ENCODE results near the gene CYP19A1.

Gene CYP19A1

DNA sequence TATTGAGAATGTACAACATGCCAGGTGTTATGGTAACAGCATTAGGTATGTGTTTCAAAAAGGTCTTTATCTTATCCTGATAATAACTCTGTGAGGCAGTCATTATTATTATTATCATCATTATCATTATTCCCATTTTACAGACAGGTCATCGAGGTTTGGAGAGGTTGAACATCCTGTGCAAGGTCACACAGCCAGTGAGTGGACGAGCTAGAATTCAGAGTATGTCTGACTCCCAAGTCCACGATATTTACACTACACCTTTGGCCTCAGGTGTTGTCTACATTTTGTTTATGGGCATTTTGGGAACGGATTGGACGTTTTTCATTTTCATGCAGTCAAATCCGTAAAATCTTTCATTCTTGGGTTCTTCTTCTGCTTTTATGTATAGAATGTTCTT, 27.0 kb upstream of the CYP19A1 start:
- in situ Hi-C loops (cut with MboI; ENCODE audit: low sequenced_read_pairs) = no loop called here

- in situ Hi-C loops (cut with MboI; ENCODE audit: low sequenced_read_pairs) = no loop called here
These were observed 25.0 kb upstream of the CYP19A1 start for GRCh38 chr15:51363383-51363782.

GRCh38 chr15:51359981-51360380, 21.6 kb upstream of the CYP19A1 start:
- in situ Hi-C loops (cut with MboI; ENCODE audit: low sequenced_read_pairs) = no loop called here

DNA sequence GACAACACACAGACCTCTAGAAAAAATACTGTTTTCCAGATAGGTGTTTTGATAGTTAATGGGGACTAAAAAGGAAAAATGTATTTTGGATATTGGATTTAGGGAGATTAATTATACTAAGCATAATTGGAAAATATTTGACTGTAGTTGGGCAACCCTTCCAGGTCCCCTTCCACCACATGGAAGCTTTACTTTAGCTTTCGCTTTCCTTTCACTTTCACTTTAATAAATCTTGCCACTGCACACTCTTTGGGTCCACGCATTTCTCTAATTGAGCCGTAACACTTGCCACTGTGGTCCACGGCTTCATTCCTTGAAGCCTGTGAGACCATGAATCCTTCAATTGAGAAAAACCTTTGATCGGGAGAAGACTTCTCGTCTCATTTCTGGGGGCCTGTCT, 18.6 kb upstream of the CYP19A1 start:
- in situ Hi-C loops (cut with MboI; ENCODE audit: low sequenced_read_pairs) = no loop called here

- in situ Hi-C loops (cut with MboI; ENCODE audit: low sequenced_read_pairs) = no loop called here
These were observed 17.8 kb upstream of the CYP19A1 start for GRCh38 chr15:51356147-51356546.

DNA sequence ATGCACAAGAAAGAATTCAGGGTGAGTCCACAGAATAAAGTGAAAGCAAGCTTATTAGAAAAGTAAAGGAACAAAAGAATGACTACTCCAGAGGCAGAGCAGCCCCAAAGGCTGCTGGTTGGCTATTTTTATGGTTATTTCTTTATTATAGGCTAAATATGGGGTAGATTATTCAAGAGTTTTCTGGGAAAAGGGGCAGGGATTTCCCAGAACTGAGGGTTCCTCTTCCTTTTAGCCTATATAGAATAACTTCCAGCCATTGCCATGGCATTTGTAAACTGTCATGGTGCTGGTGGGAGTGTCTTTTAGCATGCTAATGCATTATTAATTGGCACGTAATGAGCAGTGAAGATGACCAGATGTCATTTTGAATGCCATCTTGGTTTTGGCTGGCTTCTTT, 16.7 kb upstream of the CYP19A1 start:
- in situ Hi-C loops (cut with MboI; ENCODE audit: low sequenced_read_pairs) = no loop called here

- in situ Hi-C loops (cut with MboI; ENCODE audit: low sequenced_read_pairs) = no loop called here
These were observed 15.6 kb upstream of the CYP19A1 start for GRCh38 chr15:51353976-51354375.

- in situ Hi-C loops (cut with MboI; ENCODE audit: low sequenced_read_pairs) = no loop called here
These were observed 12.3 kb upstream of the CYP19A1 start for GRCh38 chr15:51350723-51351122.

DNA sequence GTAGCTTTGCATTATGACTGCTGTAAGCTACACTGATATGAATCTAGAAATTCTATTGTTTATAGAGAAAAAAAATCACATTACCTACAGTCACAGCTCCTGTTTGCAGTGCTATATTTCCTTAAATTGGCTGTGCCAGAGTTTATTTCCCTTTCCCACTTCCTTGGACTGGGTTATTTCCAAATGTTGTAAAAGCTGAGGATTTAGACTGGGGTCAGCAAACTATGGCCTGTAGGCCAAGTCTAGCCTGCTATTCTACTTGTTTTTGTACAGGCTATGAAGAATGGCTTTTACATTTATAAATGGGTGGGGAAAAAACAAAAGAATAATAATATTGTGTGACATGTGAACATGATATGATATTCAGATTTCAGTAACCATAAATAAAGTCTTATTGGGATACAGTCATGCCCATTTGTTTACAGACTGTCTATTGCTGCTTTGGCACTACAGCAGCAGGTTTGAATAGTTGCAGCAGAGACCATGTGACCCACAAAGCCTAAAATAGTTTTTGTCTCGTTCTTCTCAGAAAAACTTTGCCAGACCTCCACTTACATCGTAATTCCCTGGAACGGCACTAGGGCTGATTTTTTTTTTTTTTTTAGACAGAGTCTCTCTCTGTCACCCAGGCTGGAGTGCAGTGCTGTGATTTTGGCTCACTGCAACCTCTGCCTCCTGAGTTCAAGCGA, 10.9 kb upstream of the CYP19A1 start:
- in situ Hi-C loops (cut with MboI; ENCODE audit: low sequenced_read_pairs) = no loop called here

DNA sequence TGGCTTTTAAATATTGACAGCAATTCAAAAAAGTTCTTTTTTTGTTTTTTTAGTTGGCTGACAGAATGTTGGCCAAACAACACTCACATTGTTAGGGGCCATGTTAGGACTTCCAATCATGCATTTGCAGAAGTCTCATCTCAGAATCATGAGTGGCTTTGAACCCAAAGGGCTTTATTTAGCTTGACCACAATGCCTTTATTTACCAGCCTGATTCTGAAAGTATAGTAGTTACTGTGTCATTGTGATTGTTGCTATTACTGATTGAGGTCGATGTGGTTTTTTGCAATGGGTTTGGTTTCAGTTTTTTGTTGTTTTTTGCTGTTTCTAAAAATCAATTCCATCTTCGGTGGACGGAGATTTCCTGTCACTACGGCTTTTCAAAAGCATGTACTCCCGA, 10.3 kb upstream of the CYP19A1 start:
- in situ Hi-C loops (cut with MboI; ENCODE audit: low sequenced_read_pairs) = no loop called here

DNA sequence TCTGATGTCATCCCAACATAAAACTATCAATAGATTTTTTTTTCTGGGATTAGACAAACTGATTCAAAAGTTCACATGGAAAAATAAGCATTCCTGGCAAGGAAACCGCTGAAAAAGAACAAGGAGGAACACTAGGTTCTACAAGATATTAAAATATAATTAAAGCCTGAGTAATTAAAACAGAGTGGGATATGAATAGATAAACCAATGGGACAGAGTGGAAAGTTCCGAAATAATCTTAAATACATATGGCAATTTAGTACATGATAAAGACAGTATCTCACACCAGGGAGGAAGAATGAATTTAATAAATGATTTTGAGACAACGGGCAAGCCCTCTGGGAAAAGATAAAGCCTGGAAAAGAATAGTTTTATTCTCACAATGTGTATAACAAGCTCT, 7.7 kb upstream of the CYP19A1 start:
- in situ Hi-C loops (cut with MboI; ENCODE audit: low sequenced_read_pairs) = no loop called here

GRCh38 chr15:51343466-51343865, 5.1 kb upstream of the CYP19A1 start:
- in situ Hi-C loops (cut with MboI; ENCODE audit: low sequenced_read_pairs) = no loop called here

- in situ Hi-C loops (cut with MboI; ENCODE audit: low sequenced_read_pairs) = no loop called here
These were observed 4.0 kb upstream of the CYP19A1 start for GRCh38 chr15:51342227-51342999.

GRCh38 chr15:51341366-51342226, 3.2 kb upstream of the CYP19A1 start, which contains the start of gene GLDN:
Gene GLDN (plus strand): TSS chr15:51341655. CDS start chr15:51341685, 30 bp downstream.
- in situ Hi-C loops (cut with MboI; ENCODE audit: low sequenced_read_pairs) = no loop called here

GRCh38 chr15:51335538-51336410, 2.6 kb downstream of the CYP19A1 start:
- in situ Hi-C loops (cut with MboI; ENCODE audit: low sequenced_read_pairs) = no loop called here

- in situ Hi-C loops (cut with MboI; ENCODE audit: low sequenced_read_pairs) = no loop called here
These were observed 3.3 kb downstream of the CYP19A1 start for GRCh38 chr15:51335087-51335486.

GRCh38 chr15:51334011-51334451, 4.4 kb downstream of the CYP19A1 start:
- in situ Hi-C loops (cut with MboI; ENCODE audit: low sequenced_read_pairs) = no loop called here

DNA sequence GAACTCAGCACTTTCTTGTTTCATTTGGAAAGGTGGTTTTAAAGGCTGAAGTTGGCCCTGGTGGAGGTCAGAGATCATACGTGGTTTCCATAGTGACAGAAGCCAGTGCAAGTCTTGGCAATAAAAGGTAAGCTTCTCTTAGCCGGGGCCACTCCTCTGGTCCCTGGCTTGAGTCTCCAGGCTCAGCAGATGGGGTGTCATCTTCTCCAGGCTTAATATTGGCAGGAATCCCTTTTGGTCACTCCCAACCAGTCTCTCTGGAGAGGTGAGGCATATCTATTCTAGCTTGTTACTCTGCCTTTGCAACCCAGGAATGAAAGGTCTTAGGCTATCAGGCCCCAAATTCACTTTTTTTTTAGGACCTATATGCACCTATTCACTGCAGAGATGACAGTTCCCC, 4.8 kb downstream of the CYP19A1 start:
- in situ Hi-C loops (cut with MboI; ENCODE audit: low sequenced_read_pairs) = no loop called here

- in situ Hi-C loops (cut with MboI; ENCODE audit: low sequenced_read_pairs) = no loop called here
These were observed 5.9 kb downstream of the CYP19A1 start for GRCh38 chr15:51332206-51333147.

Measured in HL-60/S4 (cell line).